Neural cell (in vitro differentiated cells): Measurements from ENCODE around the gene CTRB1. TPM values are rescaled to one million over a fixed set of nuclear protein-coding genes. Genes with fewer than 3 reads are reported as not detected.

Experiments
- H2AFZ ChIP-seq: fragments of 200-600, 300-800 bp; sonication (generic), shearing (Covaris generic); 2 replicates; pipeline ENCODE4 v1.6.0; 2014; ENCODE audit warnings: low read depth, mild to moderate bottlenecking, antibody characterized with exemption, low read length, moderate library complexity
- H3F3A ChIP-seq: fragments of 200-600 bp; shearing (Covaris generic); 2 replicates; pipeline ENCODE4 v1.6.1; 2016; ENCODE audit warnings: mild to moderate bottlenecking, moderate library complexity, mixed read lengths, antibody characterized with exemption, low read length; ENCODE audit not compliant: insufficient read depth, poor library complexity, severe bottlenecking
- H3K27ac ChIP-seq: fragments of 200-600, 300-800 bp; sonication (generic), shearing (Covaris generic); 2 replicates; pipeline ENCODE4 v1.5.1; 2014; ENCODE audit warnings: mild to moderate bottlenecking, low read length, moderate library complexity
- H3K27me3 ChIP-seq: fragments of 300-800, 200-600 bp; sonication (generic), shearing (Covaris generic); 2 replicates; pipeline ENCODE4 v1.6.0; 2014; ENCODE audit warnings: mild to moderate bottlenecking, low read depth, low read length, moderate library complexity; ENCODE audit not compliant: insufficient read depth
- H3K36me3 ChIP-seq: fragments of 300-800, 200-600 bp; sonication (generic), shearing (Covaris generic); 2 replicates; pipeline ENCODE4 v1.5.1; 2014; ENCODE audit warnings: mild to moderate bottlenecking, antibody characterized with exemption, low read length, moderate library complexity; ENCODE audit not compliant: insufficient read depth
- H3K4me2 ChIP-seq: fragments of 300-800, 200-600 bp; sonication (generic), shearing (Covaris generic); 2 replicates; pipeline ENCODE4 v1.6.0; 2014; ENCODE audit warnings: mild to moderate bottlenecking, low read length
- H3K4me3 ChIP-seq: fragments of 300-800, 200-600 bp; sonication (generic), shearing (Covaris generic); 2 replicates; pipeline ENCODE4 v1.5.1; 2014; ENCODE audit warnings: mild to moderate bottlenecking, low read length, moderate library complexity
- H3K79me2 ChIP-seq: fragments of 200-600 bp; shearing (Covaris generic); replicated peaks from 2 replicates; pipeline ENCODE4 v1.6.0; 2014; ENCODE audit warnings: mild to moderate bottlenecking, low read length, moderate library complexity; ENCODE audit not compliant: insufficient read depth
- H3K9ac ChIP-seq: fragments of 300-800, 200-600 bp; sonication (generic), shearing (Covaris generic); 2 replicates; pipeline ENCODE4 v1.6.1; 2016; ENCODE audit warnings: mild to moderate bottlenecking, low read length, mixed read lengths
- H3K9me2 ChIP-seq: fragments of 200-600 bp; shearing (Covaris generic); 2 replicates; pipeline ENCODE4 v1.6.1; 2016; ENCODE audit warnings: mild to moderate bottlenecking, low read length, mixed read lengths; ENCODE audit not compliant: insufficient read depth
- H3K9me3 ChIP-seq: fragments of 200-600, 300-800 bp; sonication (generic), shearing (Covaris generic); 2 replicates; pipeline ENCODE4 v1.6.1; 2016; ENCODE audit warnings: mild to moderate bottlenecking, mixed run types, low read length, moderate library complexity, mixed read lengths
- H4K20me1 ChIP-seq: fragments of 200-600 bp; shearing (Covaris generic); 2 replicates; pipeline ENCODE4 v1.6.1; 2016; ENCODE audit warnings: mild to moderate bottlenecking, mixed run types; ENCODE audit not compliant: insufficient read depth
- CTCF ChIP-seq: fragments of 450-650 bp; IDR thresholded peaks from 2 replicates; pipeline ENCODE4 v1.5.1; 2014; ENCODE audit warnings: antibody characterized with exemption, mild to moderate bottlenecking, moderate library complexity; ENCODE audit not compliant: poor library complexity, severe bottlenecking
- EP300 ChIP-seq: fragments of 450-650 bp; conservative IDR thresholded peaks from 2 replicates; pipeline ENCODE4 v1.6.1; 2014; ENCODE audit warnings: antibody characterized with exemption, mild to moderate bottlenecking, moderate library complexity; ENCODE audit not compliant: poor library complexity, severe bottlenecking
- EZH2 ChIP-seq: fragments of 200-600, 300-800 bp; shearing (Covaris generic), sonication (generic); IDR thresholded peaks from 2 replicates; pipeline ENCODE4 v1.6.1; 2014; ENCODE audit warnings: antibody characterized with exemption, low read length, borderline replicate concordance, mild to moderate bottlenecking; ENCODE audit not compliant: insufficient read depth, poor library complexity, severe bottlenecking
- MXI1 ChIP-seq: fragments of 450-650 bp; conservative IDR thresholded peaks from 2 replicates; pipeline ENCODE4 v1.6.1; 2014; ENCODE audit warnings: antibody characterized with exemption, mild to moderate bottlenecking; ENCODE audit not compliant: poor library complexity, severe bottlenecking
- POLR2AphosphoS5 ChIP-seq: IDR thresholded peaks from 2 replicates; pipeline ENCODE4 v1.6.1; 2012
- RAD21 ChIP-seq: fragments of 450-650 bp; conservative IDR thresholded peaks from 2 replicates; pipeline ENCODE4 v1.6.1; 2014; ENCODE audit warnings: antibody characterized with exemption, mild to moderate bottlenecking, moderate library complexity
- REST ChIP-seq: IDR thresholded peaks from 2 replicates; pipeline ENCODE4 v1.6.1; 2012; ENCODE audit warnings: borderline replicate concordance
- SMC3 ChIP-seq: fragments of 450-650 bp; conservative IDR thresholded peaks from 2 replicates; pipeline ENCODE4 v1.6.1; 2014; ENCODE audit warnings: antibody characterized with exemption, mild to moderate bottlenecking, moderate library complexity; ENCODE audit not compliant: poor library complexity
- TAF1 ChIP-seq: IDR thresholded peaks from 2 replicates; pipeline ENCODE4 v1.6.1; 2012; ENCODE audit warnings: low read depth
- polyA plus RNA-seq: library from polyadenylated mRNA; depleted of rRNA; stranded (reverse); fragments of >200 nt; gene quantifications from 2 replicates; pipeline ENCODE4 v1.2.3, GENCODE V29; 2014

CTRB1 gene
- polyA plus RNA-seq, 1 donor from 2014 or later: not detected

- no peak overlapping the region for H3K9ac ChIP-seq
- peaks cover 10% of the 10 kb centered on the region for H4K20me1 ChIP-seq
- no peak overlapping the region for H3K4me3 ChIP-seq
- H2AFZ ChIP-seq: no peak overlapping the region
- no peaks in the 10 kb centered on the region for H3F3A ChIP-seq
- H3K27ac ChIP-seq: no peak overlapping the region
- no peaks in the 10 kb centered on the region for H3K9me2 ChIP-seq
- no peaks in the 10 kb centered on the region for H3K9me3 ChIP-seq
- TF ChIP-seq RAD21 (no peak), POLR2AphosphoS5 (no peak), TAF1 (no peak), SMC3 (no peak), MXI1 (no peak), EP300 (no peak), REST (no peak), EZH2 (no peak), CTCF (no peak)
- no peaks in the 10 kb centered on the region for H3K36me3 ChIP-seq
- no peak overlapping the region for H3K4me2 ChIP-seq
- H3K27me3 ChIP-seq: no peaks in the 10 kb centered on the region
- H3K79me2 ChIP-seq: peaks cover 32% of the 10 kb centered on the region
These were observed 27.9 kb downstream of the CTRB1 start for GRCh38 chr16:75246504-75247205.

GRCh38 chr16:75247249-75247648 is 28.5 kb downstream of the CTRB1 start:
- Histone ChIP-seq H3K4me2 (no peak overlapping the region), H2AFZ (no peak overlapping the region), H3K36me3 (no peaks in the 10 kb centered on the region), H3K27me3 (no peaks in the 10 kb centered on the region), H3K9me3 (no peaks in the 10 kb centered on the region), H3K4me3 (no peak overlapping the region), H3F3A (no peaks in the 10 kb centered on the region), H4K20me1 (peaks cover 10% of the 10 kb centered on the region), H3K79me2 (peaks cover 32% of the 10 kb centered on the region), H3K9ac (no peak overlapping the region), H3K9me2 (no peaks in the 10 kb centered on the region), H3K27ac (no peak overlapping the region)
- TF ChIP-seq EP300: no peak
- no peak for TF ChIP-seq TAF1
- no peak for TF ChIP-seq REST
- TF ChIP-seq EZH2: no peak
- no peak for TF ChIP-seq MXI1
- TF ChIP-seq SMC3: no peak
- TF ChIP-seq RAD21: no peak
- no peak for TF ChIP-seq POLR2AphosphoS5
- no peak for TF ChIP-seq CTCF
